HG03469 (cell line): ENCODE data around the gene OR51A7.
"Not testable (repeated sequence)": the region's sequence is repeated elsewhere in the genome, so short reads cannot be mapped to it uniquely, and the experiment has no call there.

Experiments
- ATAC-seq: cut with Tn5 transposase; IDR thresholded peaks from one replicate; pipeline ENCODE4 v1.9.1; 2021; ENCODE audit warnings: mild to moderate bottlenecking, moderate library complexity, moderate number of reproducible peaks; ENCODE audit not compliant: unreplicated experiment

The OR51A7 gene

GRCh38 chr11:4903484-4903883 lies at the start of gene OR51A7:
TSS of gene OR51A7 (plus strand) at chr11:4903783. CDS start at chr11:4907370, 3,587 bp downstream.
- no peak for ATAC-seq

- ATAC-seq: not testable (repeated sequence)
Measured at GRCh38 chr11:4854286-4854685, 49.3 kb upstream of the OR51A7 start.

- no peak for ATAC-seq
Measured at GRCh38 chr11:4862447-4863236, 40.9 kb upstream of the OR51A7 start.

GRCh38 chr11:4863876-4864275 lies 39.7 kb upstream of the OR51A7 start:
- ATAC-seq: no peak

- ATAC-seq: no peak
Measured at GRCh38 chr11:4865855-4866254, 37.7 kb upstream of the OR51A7 start.

- no peak for ATAC-seq
Measured at GRCh38 chr11:4881188-4881587, 22.4 kb upstream of the OR51A7 start.

GRCh38 chr11:4881860-4882500 lies 21.6 kb upstream of the OR51A7 start, which contains the start of gene OR51T1:
TSS of gene OR51T1 (plus strand) at chr11:4881900. CDS start at chr11:4881900, 0 bp downstream.
- ATAC-seq: no peak

GRCh38 chr11:4882543-4882942 lies 21.0 kb upstream of the OR51A7 start:
- ATAC-seq: no peak

- ATAC-seq: no peak
Measured at GRCh38 chr11:4884361-4884760, 19.2 kb upstream of the OR51A7 start.

- ATAC-seq: no peak
Measured at GRCh38 chr11:4886186-4886585, 17.4 kb upstream of the OR51A7 start.

GRCh38 chr11:4887591-4887990 lies 16.0 kb upstream of the OR51A7 start:
- ATAC-seq: no peak

GRCh38 chr11:4890279-4890678 lies 13.3 kb upstream of the OR51A7 start:
- ATAC-seq: no peak

GRCh38 chr11:4891996-4892640 lies 11.5 kb upstream of the OR51A7 start:
- ATAC-seq: no peak

- no peak for ATAC-seq
Measured at GRCh38 chr11:4916581-4916980, 13.0 kb downstream of the OR51A7 start.

- ATAC-seq: no peak
Measured at GRCh38 chr11:4919250-4919649, 15.7 kb downstream of the OR51A7 start, which contains the start of gene OR51G2. TSS of gene OR51G2 (minus strand) at chr11:4919350. CDS start at chr11:4915663, 3,687 bp downstream.

- no peak for ATAC-seq
Measured at GRCh38 chr11:4921796-4922195, 18.2 kb downstream of the OR51A7 start.

GRCh38 chr11:4922304-4922703 lies 18.7 kb downstream of the OR51A7 start:
- ATAC-seq: no peak

- no peak for ATAC-seq
Measured at GRCh38 chr11:4924239-4924638, 20.7 kb downstream of the OR51A7 start, which contains the start of gene OR51G1. TSS of gene OR51G1 (minus strand) at chr11:4924339. CDS start at chr11:4924339, 0 bp downstream.

GRCh38 chr11:4926608-4927007 lies 23.0 kb downstream of the OR51A7 start:
- ATAC-seq: no peak

GRCh38 chr11:4932751-4933150 lies 29.2 kb downstream of the OR51A7 start:
- ATAC-seq: no peak

- ATAC-seq: no peak
Measured at GRCh38 chr11:4936745-4937144, 33.2 kb downstream of the OR51A7 start.
